ENCODE measurements around the gene SBF2.

Gene SBF2

DNA sequence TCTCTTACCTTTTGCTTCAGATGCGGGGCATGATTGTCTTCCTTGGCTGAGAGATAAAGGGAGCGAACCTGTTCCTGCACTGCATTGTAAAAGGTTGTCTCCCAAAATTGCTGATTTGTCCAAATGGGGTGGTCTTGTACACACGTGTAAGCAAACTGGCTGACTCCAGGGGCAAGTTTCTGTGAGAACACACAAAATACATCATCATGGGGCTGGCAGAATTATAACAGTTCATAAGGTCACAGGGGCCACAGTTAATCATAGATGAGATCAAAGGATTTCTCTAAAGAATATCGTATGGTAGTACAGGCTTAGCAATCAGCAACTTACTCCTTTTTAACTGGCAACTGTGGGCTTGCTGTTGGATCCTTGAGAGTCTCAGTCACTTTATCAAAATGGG is 435.8 kb downstream of the SBF2 start:
- TF ChIP-seq SIN3A (IDR thresholded peaks at IDR 0.05; ENCODE audit: borderline replicate concordance, insufficient read depth, low read length), result no peak
- TF ChIP-seq, protein P1, sequence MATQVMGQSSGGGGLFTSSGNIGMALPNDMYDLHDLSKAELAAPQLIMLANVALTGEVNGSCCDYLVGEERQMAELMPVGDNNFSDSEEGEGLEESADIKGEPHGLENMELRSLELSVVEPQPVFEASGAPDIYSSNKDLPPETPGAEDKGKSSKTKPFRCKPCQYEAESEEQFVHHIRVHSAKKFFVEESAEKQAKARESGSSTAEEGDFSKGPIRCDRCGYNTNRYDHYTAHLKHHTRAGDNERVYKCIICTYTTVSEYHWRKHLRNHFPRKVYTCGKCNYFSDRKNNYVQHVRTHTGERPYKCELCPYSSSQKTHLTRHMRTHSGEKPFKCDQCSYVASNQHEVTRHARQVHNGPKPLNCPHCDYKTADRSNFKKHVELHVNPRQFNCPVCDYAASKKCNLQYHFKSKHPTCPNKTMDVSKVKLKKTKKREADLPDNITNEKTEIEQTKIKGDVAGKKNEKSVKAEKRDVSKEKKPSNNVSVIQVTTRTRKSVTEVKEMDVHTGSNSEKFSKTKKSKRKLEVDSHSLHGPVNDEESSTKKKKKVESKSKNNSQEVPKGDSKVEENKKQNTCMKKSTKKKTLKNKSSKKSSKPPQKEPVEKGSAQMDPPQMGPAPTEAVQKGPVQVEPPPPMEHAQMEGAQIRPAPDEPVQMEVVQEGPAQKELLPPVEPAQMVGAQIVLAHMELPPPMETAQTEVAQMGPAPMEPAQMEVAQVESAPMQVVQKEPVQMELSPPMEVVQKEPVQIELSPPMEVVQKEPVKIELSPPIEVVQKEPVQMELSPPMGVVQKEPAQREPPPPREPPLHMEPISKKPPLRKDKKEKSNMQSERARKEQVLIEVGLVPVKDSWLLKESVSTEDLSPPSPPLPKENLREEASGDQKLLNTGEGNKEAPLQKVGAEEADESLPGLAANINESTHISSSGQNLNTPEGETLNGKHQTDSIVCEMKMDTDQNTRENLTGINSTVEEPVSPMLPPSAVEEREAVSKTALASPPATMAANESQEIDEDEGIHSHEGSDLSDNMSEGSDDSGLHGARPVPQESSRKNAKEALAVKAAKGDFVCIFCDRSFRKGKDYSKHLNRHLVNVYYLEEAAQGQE (IDR thresholded peaks at IDR 0.05; ENCODE audit: insufficient read depth in 1 of 2, low read depth in 2 of 2, low read length in 2 of 2), result no peak
- TF ChIP-seq FOXP2 (optimal IDR thresholded peaks at IDR 0.05; ENCODE audit: borderline replicate concordance, extremely low read depth, extremely low read length, insufficient read depth), result no peak
- no peak for TF ChIP-seq TAF1 (IDR thresholded peaks at IDR 0.05; ENCODE audit: borderline replicate concordance, insufficient read depth, low read length)
- TF ChIP-seq POLR2AphosphoS5 (IDR thresholded peaks at IDR 0.05; ENCODE audit: low read depth, low read length), result no peak

DNA sequence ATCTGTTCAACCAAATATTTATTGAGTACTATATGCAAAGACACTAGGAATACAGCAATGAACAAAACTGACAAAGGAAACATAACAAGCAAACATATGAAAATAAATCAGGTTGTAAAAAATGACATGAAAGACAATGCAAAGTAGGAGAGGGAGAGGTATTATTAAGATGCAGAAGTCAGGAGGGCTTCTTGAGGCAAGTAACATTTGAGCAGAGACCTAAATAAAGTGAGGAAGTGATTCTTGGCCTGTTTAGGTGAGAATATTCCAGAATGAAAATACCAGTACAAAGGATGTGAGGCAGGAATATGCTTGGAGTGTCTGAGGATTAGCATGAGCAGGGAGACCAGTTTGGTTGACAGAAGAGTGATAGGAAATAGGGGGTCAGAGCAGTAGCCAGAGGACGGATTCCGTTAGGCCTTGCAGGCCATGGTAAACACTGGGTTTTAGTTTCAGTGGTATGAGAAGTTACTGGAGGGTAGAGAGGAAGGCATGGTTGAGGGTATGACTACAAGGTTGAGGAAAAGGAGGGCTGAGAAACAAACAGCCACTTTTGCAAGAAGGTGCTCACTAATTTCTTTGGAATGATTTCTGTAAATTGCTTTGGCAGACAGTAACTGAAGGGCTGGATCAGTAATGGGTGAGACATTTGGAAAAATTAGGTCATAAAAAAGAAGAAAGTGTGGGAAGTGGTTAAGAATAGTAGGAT is 438.3 kb downstream of the SBF2 start:
- TF ChIP-seq, protein P1 (IDR thresholded peaks at IDR 0.05; ENCODE audit: insufficient read depth in 1 of 2, low read depth in 2 of 2, low read length in 2 of 2), result no peak
- TF ChIP-seq TAF1 (IDR thresholded peaks at IDR 0.05; ENCODE audit: borderline replicate concordance, insufficient read depth, low read length) (no peak), FOXP2 (optimal IDR thresholded peaks at IDR 0.05; ENCODE audit: borderline replicate concordance, extremely low read depth, extremely low read length, insufficient read depth) (no peak), POLR2AphosphoS5 (IDR thresholded peaks at IDR 0.05; ENCODE audit: low read depth, low read length) (no peak), SIN3A (IDR thresholded peaks at IDR 0.05; ENCODE audit: borderline replicate concordance, insufficient read depth, low read length) (no peak)

DNA sequence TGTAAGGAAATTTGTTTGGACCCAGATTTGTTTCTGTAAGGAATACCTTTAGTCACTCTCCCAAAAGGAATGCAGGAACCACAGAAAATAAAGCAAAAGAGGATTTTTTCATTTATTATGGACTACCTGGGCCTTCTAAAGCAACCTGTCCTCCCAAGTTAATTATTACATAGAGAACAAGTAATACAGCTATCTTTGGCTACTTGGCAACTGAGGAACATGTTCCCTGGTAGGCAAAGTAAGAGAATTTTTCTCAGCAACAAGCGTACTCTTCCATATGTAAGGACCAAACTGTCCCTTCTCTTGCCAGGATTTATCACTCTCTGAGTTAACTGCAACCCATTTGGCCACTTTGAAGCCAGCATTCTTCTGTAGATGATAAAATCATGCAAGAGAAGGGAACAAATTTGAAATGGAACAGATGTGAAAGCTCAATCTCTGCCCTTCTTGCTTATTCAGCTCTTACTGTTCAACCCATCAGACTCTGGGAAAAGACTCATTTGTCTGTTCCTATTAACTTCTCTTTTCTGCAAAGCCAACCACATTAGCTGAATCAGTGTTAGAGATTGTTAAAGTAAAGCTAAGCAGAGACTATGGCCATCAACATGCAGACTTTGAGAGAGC is 440.0 kb downstream of the SBF2 start:
- TF ChIP-seq TAF1 (IDR thresholded peaks at IDR 0.05; ENCODE audit: borderline replicate concordance, insufficient read depth, low read length) (no peak), FOXP2 (optimal IDR thresholded peaks at IDR 0.05; ENCODE audit: borderline replicate concordance, extremely low read depth, extremely low read length, insufficient read depth) (no peak), SIN3A (IDR thresholded peaks at IDR 0.05; ENCODE audit: borderline replicate concordance, insufficient read depth, low read length) (no peak), POLR2AphosphoS5 (IDR thresholded peaks at IDR 0.05; ENCODE audit: low read depth, low read length) (no peak)
- TF ChIP-seq, protein P1 (IDR thresholded peaks at IDR 0.05; ENCODE audit: insufficient read depth in 1 of 2, low read depth in 2 of 2, low read length in 2 of 2), result no peak

DNA sequence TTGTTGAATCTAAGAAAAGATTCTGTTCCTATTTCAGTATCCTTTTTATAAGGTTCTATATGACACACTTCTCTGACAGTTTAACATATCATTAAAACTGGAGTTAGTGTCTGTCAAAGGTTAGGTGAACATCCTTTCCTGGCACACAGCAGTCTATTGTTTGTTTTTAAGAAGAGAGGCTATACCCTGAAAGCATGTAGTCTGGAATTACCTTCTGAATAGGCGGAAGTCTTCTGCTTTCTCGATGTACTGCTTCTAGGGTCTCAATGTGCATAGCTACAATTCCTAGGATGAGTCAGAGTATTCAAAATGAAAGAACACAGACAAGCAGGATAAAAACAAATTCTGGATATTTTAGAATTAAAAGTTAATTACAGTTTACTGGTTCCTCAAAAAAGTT is 441.6 kb downstream of the SBF2 start:
- TF ChIP-seq TAF1 (IDR thresholded peaks at IDR 0.05; ENCODE audit: borderline replicate concordance, insufficient read depth, low read length) (no peak), SIN3A (IDR thresholded peaks at IDR 0.05; ENCODE audit: borderline replicate concordance, insufficient read depth, low read length) (no peak), POLR2AphosphoS5 (IDR thresholded peaks at IDR 0.05; ENCODE audit: low read depth, low read length) (no peak), FOXP2 (optimal IDR thresholded peaks at IDR 0.05; ENCODE audit: borderline replicate concordance, extremely low read depth, extremely low read length, insufficient read depth) (no peak)
- TF ChIP-seq, protein P1 (IDR thresholded peaks at IDR 0.05; ENCODE audit: insufficient read depth in 1 of 2, low read depth in 2 of 2, low read length in 2 of 2), result no peak

All from PFSK-1 (cell line).